SU-DHL-6 (cell line): ENCODE results near the gene SLC6A13.

ENCODE experiments used
- H2AFZ ChIP-seq: fragments of 200-600 bp; sonication (generic); 2 replicates; pipeline ENCODE4 v1.6.1; 2014; ENCODE audit warnings: low read depth, mild to moderate bottlenecking, moderate library complexity, mixed read lengths, antibody characterized with exemption, low read length; ENCODE audit not compliant: severe bottlenecking
- H3F3A ChIP-seq: fragments of 200-600 bp; shearing (Covaris generic); 2 replicates; pipeline ENCODE4 v1.6.0; 2016; ENCODE audit warnings: antibody characterized with exemption, mild to moderate bottlenecking; ENCODE audit not compliant: insufficient read depth
- H3K27ac ChIP-seq: fragments of 200-600 bp; sonication (generic); 2 replicates; pipeline ENCODE4 v1.5.1; 2016; ENCODE audit warnings: low read depth, mild to moderate bottlenecking, low read length, moderate library complexity, mixed read lengths
- H3K27me3 ChIP-seq: fragments of 200-600 bp; sonication (generic), shearing (Covaris generic); 2 replicates; pipeline ENCODE4 v1.6.0; 2014; ENCODE audit warnings: mild to moderate bottlenecking, low read length
- H3K36me3 ChIP-seq: fragments of 200-600 bp; sonication (generic); 2 replicates; pipeline ENCODE4 v1.6.1; 2014; ENCODE audit warnings: mild to moderate bottlenecking, low read length, mixed read lengths
- H3K4me2 ChIP-seq: fragments of 300-600, 200-600 bp; shearing (Covaris generic), sonication (generic); 2 replicates; pipeline ENCODE4 v1.6.0; 2014; ENCODE audit warnings: low read length, low read depth, mild to moderate bottlenecking; ENCODE audit not compliant: poor library complexity, severe bottlenecking
- H3K4me3 ChIP-seq: fragments of 200-600 bp; sonication (generic); 2 replicates; pipeline ENCODE4 v1.5.1; 2014; ENCODE audit warnings: antibody characterized with exemption, low read length, mild to moderate bottlenecking, mixed read lengths; ENCODE audit not compliant: insufficient read depth, poor library complexity, severe bottlenecking
- H3K79me2 ChIP-seq: fragments of 200-600 bp; sonication (generic); 2 replicates; pipeline ENCODE4 v1.6.1; 2014; ENCODE audit warnings: mild to moderate bottlenecking, low read length, moderate library complexity; ENCODE audit not compliant: insufficient read depth
- H3K9ac ChIP-seq: fragments of 200-600 bp; sonication (generic); 2 replicates; pipeline ENCODE4 v1.7.0; 2014; ENCODE audit warnings: mild to moderate bottlenecking, low read length
- H3K9me2 ChIP-seq: fragments of 200-600 bp; sonication (generic); replicated peaks from 2 replicates; pipeline ENCODE4 v1.6.1; 2014; ENCODE audit warnings: low read length; ENCODE audit not compliant: insufficient read depth
- H3K9me3 ChIP-seq: fragments of 200-600 bp; sonication (generic); 2 replicates; pipeline ENCODE4 v1.6.1; 2014; ENCODE audit warnings: low read length, mixed read lengths; ENCODE audit not compliant: insufficient read depth
- H4K20me1 ChIP-seq: fragments of 200-600 bp; sonication (generic); 2 replicates; pipeline ENCODE4 v1.6.1; 2014; ENCODE audit warnings: low read depth, mild to moderate bottlenecking, antibody characterized with exemption, low read length, moderate library complexity, mixed read lengths
- EZH2phosphoT487 ChIP-seq: fragments of 200-600 bp; sonication (generic), shearing (Covaris generic); conservative IDR thresholded peaks from 2 replicates; pipeline ENCODE4 v1.6.1; 2018; ENCODE audit warnings: mild to moderate bottlenecking, antibody characterized with exemption, low read length, moderate library complexity, mixed read lengths
- TF ChIP-seq, protein P1 (sequence below): fragments of 200-600 bp; sonication (generic); IDR thresholded peaks from one replicate; pipeline ENCODE4 v1.5.1; 2017; ENCODE audit warnings: antibody characterized with exemption, mild to moderate bottlenecking, low read length, moderate library complexity; ENCODE audit not compliant: insufficient read depth, poor library complexity, severe bottlenecking

Gene SLC6A13

DNA sequence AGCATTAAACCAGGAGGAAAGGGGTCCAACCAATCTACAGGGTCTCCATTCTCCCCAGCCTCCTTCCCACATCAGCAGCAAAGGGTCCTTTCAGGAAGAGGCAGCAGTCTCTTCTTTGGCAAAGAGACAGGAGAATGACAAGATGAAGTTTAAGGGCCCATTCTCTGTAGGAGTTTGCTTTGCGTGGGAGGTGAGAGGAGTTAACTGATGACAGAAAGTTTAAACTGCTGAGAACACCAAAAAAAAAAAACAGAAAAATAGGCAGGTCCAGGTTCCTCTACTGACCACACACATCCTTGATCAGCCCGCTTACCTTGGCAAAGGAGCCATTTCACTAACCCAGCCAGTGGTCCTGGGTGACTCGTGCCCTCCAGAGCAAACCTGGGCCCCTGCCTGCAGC is 5.7 kb downstream of the SLC6A13 start:
- H2AFZ ChIP-seq: no peak overlapping the region

DNA sequence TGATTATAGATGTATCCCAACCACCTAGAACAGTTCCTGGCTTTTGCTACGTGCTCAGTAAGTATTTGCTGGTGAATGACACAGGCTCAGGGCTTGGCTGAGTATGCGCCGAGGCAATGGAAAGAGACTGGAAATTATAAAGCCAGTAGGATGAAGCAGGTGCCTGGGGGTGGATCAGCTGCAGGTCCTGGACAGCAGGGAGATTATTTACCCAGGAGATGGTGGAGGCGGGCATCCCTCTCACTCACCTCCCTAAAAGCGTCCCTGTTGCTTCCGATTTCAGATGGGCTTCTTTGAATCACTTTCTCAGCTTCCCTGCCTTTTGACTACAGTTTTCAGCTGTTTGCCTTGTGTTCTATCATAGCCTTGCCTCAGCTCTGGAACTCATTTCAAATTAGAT is 6.4 kb downstream of the SLC6A13 start:
- no peaks in the 10 kb centered on the region for H3K36me3 ChIP-seq
- H3K9me2 ChIP-seq: no peaks in the 10 kb centered on the region
- no peaks in the 10 kb centered on the region for H3K27me3 ChIP-seq
- H4K20me1 ChIP-seq: no peaks in the 10 kb centered on the region
- no peak overlapping the region for H3K4me2 ChIP-seq
- H3K9me3 ChIP-seq: no peaks in the 10 kb centered on the region
- no peak overlapping the region for H2AFZ ChIP-seq
- H3F3A ChIP-seq: no peaks in the 10 kb centered on the region
- no peaks in the 10 kb centered on the region for H3K79me2 ChIP-seq
- no peak overlapping the region for H3K4me3 ChIP-seq
- H3K9ac ChIP-seq: no peak overlapping the region
- TF ChIP-seq, protein P1, sequence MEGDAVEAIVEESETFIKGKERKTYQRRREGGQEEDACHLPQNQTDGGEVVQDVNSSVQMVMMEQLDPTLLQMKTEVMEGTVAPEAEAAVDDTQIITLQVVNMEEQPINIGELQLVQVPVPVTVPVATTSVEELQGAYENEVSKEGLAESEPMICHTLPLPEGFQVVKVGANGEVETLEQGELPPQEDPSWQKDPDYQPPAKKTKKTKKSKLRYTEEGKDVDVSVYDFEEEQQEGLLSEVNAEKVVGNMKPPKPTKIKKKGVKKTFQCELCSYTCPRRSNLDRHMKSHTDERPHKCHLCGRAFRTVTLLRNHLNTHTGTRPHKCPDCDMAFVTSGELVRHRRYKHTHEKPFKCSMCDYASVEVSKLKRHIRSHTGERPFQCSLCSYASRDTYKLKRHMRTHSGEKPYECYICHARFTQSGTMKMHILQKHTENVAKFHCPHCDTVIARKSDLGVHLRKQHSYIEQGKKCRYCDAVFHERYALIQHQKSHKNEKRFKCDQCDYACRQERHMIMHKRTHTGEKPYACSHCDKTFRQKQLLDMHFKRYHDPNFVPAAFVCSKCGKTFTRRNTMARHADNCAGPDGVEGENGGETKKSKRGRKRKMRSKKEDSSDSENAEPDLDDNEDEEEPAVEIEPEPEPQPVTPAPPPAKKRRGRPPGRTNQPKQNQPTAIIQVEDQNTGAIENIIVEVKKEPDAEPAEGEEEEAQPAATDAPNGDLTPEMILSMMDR: no peak
- no peak for TF ChIP-seq EZH2phosphoT487
- H3K27ac ChIP-seq: no peak overlapping the region

More for the DNA sequence above, 5.7 kb downstream of the SLC6A13 start:
- Histone ChIP-seq H3K27me3 (no peaks in the 10 kb centered on the region), H3K36me3 (no peaks in the 10 kb centered on the region), H3K9me3 (no peaks in the 10 kb centered on the region), H3K27ac (no peak overlapping the region), H3K4me3 (no peak overlapping the region), H3K9me2 (no peaks in the 10 kb centered on the region), H3K79me2 (no peaks in the 10 kb centered on the region), H3F3A (no peaks in the 10 kb centered on the region), H4K20me1 (no peaks in the 10 kb centered on the region), H3K9ac (no peak overlapping the region), H3K4me2 (no peak overlapping the region)
- no peak for TF ChIP-seq EZH2phosphoT487
- TF ChIP-seq, protein P1: no peak

DNA sequence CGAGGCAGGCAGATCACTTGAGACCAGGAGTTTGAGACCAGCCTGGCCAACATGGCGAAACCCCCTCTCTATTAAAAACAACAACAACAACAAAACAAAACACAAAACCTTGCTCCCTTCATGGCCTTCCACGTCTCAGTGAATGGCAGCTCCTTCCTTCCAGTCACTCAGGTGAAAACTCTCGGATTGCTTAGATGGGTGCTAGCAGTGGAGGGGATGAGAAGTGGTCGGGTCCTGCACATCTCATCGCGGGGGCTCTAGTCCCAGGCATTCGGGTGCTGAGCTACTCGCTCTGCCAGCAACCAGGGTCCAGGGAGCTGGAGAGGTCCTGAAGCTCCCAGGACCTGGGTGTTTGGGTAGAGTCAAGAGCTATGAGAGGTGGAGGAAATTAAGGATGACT is 7.7 kb downstream of the SLC6A13 start:
- Histone ChIP-seq H3K27me3 (no peaks in the 10 kb centered on the region), H3K79me2 (no peaks in the 10 kb centered on the region), H3K4me2 (no peak overlapping the region), H3F3A (no peaks in the 10 kb centered on the region), H3K27ac (no peak overlapping the region), H4K20me1 (no peaks in the 10 kb centered on the region), H3K36me3 (no peaks in the 10 kb centered on the region), H3K9me3 (no peaks in the 10 kb centered on the region), H3K9ac (no peak overlapping the region), H3K4me3 (no peak overlapping the region), H3K9me2 (no peaks in the 10 kb centered on the region), H2AFZ (no peak overlapping the region)
- TF ChIP-seq, protein P1: no peak
- TF ChIP-seq EZH2phosphoT487: no peak
